SJCRH30 (cell line): Measurements from ENCODE around the gene ATP4B. TPM values are rescaled to one million over a fixed set of nuclear protein-coding genes. Genes with fewer than 3 reads are reported as not detected.

Source experiments
- DNase-seq, 2 experiments: peaks; one replicate each; pipeline ENCODE4 v3.0.0-alpha.2; 2015 to 2020
- H3K27ac ChIP-seq: fragments of 250-450 bp; sonication (Bioruptor Pico); 2 replicates; pipeline ENCODE4 v1.5.1; 2020; ENCODE audit warnings: mild to moderate bottlenecking, moderate library complexity
- H3K27me3 ChIP-seq: fragments of 250-450 bp; sonication (Bioruptor Pico); 2 replicates; pipeline ENCODE4 v1.5.1; 2020; ENCODE audit warnings: mild to moderate bottlenecking, moderate library complexity
- H3K36me3 ChIP-seq: fragments of 250-450 bp; sonication (Bioruptor Pico); 2 replicates; pipeline ENCODE4 v1.5.1; 2020; ENCODE audit warnings: mild to moderate bottlenecking, moderate library complexity
- H3K4me1 ChIP-seq: fragments of 250-450 bp; sonication (Bioruptor Pico); 2 replicates; pipeline ENCODE4 v1.5.1; 2020; ENCODE audit warnings: mild to moderate bottlenecking, moderate library complexity
- H3K4me3 ChIP-seq: fragments of 250-450 bp; sonication (Bioruptor Pico); 2 replicates; pipeline ENCODE4 v1.5.1; 2020; ENCODE audit warnings: mild to moderate bottlenecking, moderate library complexity
- H3K9me3 ChIP-seq: fragments of 250-450 bp; sonication (Bioruptor Pico); replicated peaks from 2 replicates; pipeline ENCODE4 v1.5.1; 2020; ENCODE audit warnings: mild to moderate bottlenecking, moderate library complexity
- total RNA-seq: library from RNA; depleted of rRNA; stranded (reverse); fragments of >200 nt; shearing (Covaris generic); gene quantifications from 2 replicates; pipeline ENCODE4 v1.2.3, GENCODE V29; 2014; rRNA removed

Gene ATP4B
- total RNA-seq, 1 experiment from 2014 or later: not detected

DNA sequence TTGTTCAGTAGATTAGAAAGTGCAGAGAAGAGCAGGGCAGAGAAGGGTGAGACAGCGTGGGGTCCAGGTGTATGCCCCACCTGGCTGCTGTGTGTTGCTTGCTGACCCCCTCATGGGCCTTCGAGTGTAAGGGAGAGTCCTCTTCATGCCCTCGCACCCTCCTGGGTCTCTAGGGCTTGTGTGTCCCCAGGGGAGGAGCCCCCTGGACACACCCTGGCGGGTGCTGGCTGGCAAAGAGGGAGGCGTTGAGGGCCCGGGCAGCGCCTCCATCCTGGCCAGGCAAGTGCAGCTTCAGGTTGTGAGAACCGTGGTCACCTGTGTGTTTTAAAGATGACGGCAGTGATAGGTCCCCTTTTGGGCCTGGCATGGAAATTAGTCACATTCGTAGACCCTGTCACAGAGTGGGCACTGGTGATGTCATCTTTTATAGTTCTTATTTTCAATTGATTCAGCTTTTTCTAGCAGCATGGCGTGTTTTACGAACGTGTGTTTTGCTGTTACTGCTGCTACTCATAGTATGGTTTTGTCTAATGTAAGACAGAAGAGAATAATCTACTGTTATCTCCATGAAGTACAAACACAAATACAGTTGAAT lies 54.8 kb downstream of the ATP4B start:
- no peaks in the 10 kb centered on the region for H3K27me3 ChIP-seq
- no peak overlapping the region for H3K4me3 ChIP-seq
- no peaks in the 10 kb centered on the region for H3K9me3 ChIP-seq
- no peak overlapping the region for H3K27ac ChIP-seq
- peaks cover 20% of the 10 kb centered on the region for H3K36me3 ChIP-seq
- no peak for DNase-seq
- no peaks in the 10 kb centered on the region for H3K4me1 ChIP-seq

DNA sequence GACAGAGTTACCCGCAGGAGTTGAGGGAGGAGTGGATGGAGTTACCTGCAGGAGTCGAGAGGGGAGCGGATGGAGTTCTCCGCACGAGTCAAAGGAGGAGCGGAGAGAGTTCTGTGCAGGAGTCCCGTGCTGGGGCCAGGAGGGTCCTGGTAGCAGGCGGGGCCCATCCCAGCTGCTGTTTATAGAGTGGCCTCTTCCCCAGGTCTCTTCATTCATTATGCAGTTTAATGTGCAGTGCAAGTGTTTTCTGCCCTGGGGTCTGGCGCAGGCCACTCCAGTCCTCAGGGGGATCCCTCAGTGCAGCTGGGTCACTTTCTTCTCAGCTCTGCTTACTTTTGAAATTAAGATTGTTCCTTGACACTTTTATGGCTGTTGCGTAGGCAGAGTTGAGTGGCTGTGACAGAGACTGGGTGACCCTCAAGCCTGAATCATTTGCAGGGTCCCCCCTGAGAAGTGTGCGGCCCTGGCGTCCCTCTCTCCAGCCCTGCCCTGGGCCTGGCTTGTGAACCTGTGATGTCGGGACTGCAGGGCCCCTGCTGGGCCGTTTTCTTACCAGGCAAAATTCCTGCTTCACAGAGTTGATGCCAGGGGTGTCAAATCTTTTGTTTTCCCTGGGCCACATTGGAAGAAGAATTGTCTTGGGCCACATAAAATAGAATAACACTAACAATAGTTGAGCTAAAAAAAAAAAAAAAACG lies 55.6 kb downstream of the ATP4B start:
- Histone ChIP-seq H3K36me3 (peaks cover 28% of the 10 kb centered on the region), H3K27ac (no peak overlapping the region), H3K27me3 (no peaks in the 10 kb centered on the region), H3K4me1 (no peaks in the 10 kb centered on the region), H3K9me3 (no peaks in the 10 kb centered on the region), H3K4me3 (no peak overlapping the region)
- no peak for DNase-seq

DNA sequence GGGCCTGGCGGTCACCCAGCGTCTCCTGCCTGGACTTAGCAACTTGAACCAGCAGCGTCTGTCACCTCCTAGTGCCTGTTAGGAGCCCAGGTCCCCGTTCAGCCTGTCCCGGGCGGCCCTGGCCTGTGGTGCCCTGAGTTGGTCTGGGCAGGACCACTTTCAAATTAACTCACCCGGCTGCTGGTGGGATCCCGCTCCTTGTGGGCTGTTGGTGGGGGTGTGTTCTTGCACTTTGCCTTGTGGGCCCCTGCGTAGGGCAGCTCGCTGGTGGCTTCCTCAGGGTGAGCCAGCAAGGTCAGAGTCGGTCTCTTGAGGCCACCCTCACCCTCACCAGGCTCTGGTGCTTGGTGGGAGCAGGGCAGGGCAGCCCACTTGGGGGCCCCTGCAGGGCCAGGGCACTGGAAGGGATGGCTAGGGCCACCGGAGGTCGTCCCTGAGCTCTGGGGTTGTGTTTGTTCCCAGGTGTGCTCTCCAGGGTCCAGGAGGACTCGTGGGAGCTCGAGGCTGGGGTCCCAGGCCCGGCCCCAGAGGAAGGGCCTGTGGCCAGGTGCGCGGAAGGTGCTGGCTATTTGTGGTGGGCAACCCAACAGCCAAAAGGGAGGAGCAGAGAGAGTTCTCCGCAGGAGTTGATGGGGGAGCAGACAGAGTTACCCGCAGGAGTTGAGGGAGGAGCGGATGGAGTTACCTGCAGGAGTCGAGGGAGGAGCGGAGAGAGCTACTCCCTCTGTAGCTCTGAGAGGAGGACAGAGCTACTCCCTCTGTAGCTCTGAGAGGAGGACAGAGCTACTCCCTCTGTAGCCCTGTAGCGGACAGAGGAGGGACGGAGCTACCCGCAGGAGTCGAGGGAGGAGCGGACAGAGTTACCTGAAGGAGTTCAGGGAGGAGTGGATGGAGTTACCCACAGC lies 56.6 kb downstream of the ATP4B start:
- Histone ChIP-seq H3K36me3 (peaks cover 38% of the 10 kb centered on the region), H3K27me3 (no peaks in the 10 kb centered on the region)

DNA sequence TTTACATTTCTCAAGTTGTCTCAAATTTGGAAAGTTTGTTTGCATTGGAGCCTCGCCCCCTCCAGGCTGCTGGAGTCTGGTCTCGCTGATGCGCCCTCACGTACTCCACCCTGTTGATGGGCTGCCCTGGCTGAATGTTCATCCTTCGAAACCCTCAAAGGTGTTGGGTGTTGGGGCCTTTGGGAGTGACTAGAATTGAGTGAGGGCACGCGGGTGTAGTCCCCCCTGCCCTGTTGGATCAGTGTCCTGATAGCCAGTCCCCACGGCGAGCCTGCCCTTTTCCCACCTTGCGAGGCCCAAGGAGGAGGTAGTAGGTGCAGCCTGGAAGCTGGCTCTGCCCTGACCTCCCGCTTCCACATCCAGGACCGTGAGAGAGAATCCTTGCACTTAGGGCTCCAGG lies 58.6 kb downstream of the ATP4B start:
- DNase-seq: no peak
- Histone ChIP-seq H3K4me3 (no peak overlapping the region), H3K27ac (no peak overlapping the region), H3K9me3 (no peaks in the 10 kb centered on the region), H3K36me3 (peaks cover 53% of the 10 kb centered on the region), H3K27me3 (no peaks in the 10 kb centered on the region), H3K4me1 (no peaks in the 10 kb centered on the region)

More for the DNA sequence above, 56.6 kb downstream of the ATP4B start:
- DNase-seq: no peak
- Histone ChIP-seq H3K27ac (no peak overlapping the region), H3K9me3 (no peaks in the 10 kb centered on the region), H3K4me3 (no peak overlapping the region), H3K4me1 (no peaks in the 10 kb centered on the region)

Other genes with a start within 250 kb of the ATP4B start
- 1.9 and 2.2 TPM in 2 replicates for gene ADPRHL1, start 204.7 kb downstream of the ATP4B start, total RNA-seq
- 21.4 and 25.9 TPM in 2 replicates for gene DCUN1D2, start 167.5 kb downstream of the ATP4B start, total RNA-seq
- gene TFDP1, start 73.4 kb downstream of the ATP4B start, total RNA-seq: 113 and 127 TPM in 2 replicates
- not detected in 2 replicates for gene GRK1, start 9.0 kb upstream of the ATP4B start, total RNA-seq
- not detected in 2 replicates for gene TMEM255B, start 101.0 kb upstream of the ATP4B start, total RNA-seq
- 0.10 and 0.14 TPM in 2 replicates for gene GAS6, start 205.9 kb upstream of the ATP4B start, total RNA-seq